GM18507 (cell line): ENCODE measurements around the gene POPDC3.
"Not testable (repeated sequence)": the region's sequence is repeated elsewhere in the genome, so short reads cannot be mapped to it uniquely, and the experiment has no call there.

ENCODE experiments used
- DNase-seq: peaks from one replicate; pipeline ENCODE4 v3.0.0; 2011; ENCODE audit warnings: low read depth; ENCODE audit not compliant: insufficient read length; ENCODE audit errors: extremely low spot score
- FAIRE-seq: peaks from 2 replicates; lab custom pipeline; 2011; peaks lifted over from hg19 to GRCh38; lab: Jason Lieb, UNC

POPDC3 gene

GRCh38 chr6:105200133-105200730 is 20.4 kb upstream of the POPDC3 start:
- no peak for FAIRE-seq

GRCh38 chr6:105199711-105200110 is 19.9 kb upstream of the POPDC3 start:
- FAIRE-seq (no peak), DNase-seq (no peak)

More at GRCh38 chr6:105200133-105200730, 20.4 kb upstream of the POPDC3 start:
- DNase-seq, result no peak

DNA sequence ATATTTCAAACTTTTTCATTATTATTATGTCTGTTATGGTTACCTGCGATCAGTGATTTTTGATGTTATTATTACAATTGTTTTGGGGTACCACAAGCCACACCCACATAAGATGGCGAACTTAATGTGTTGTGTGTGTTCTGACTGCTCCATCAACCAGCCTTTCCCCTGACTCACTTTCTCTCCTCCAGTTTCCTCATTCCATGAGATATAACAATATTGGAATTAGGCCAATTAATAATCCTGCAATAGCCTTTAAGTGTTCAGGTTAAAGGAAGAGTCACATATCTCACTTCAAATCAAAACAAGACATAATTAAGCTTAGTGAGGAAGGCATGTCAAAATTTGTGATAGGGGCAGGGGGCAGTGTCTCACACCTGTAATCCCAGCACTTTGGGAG is 16.3 kb upstream of the POPDC3 start:
- no peak for FAIRE-seq
- no peak for DNase-seq

- no peak for FAIRE-seq
Measured at GRCh38 chr6:105194591-105194990, 14.8 kb upstream of the POPDC3 start.

GRCh38 chr6:105194106-105194505 is 14.3 kb upstream of the POPDC3 start:
- DNase-seq (no peak), FAIRE-seq (no peak)

More at GRCh38 chr6:105194591-105194990, 14.8 kb upstream of the POPDC3 start:
- no peak for DNase-seq

GRCh38 chr6:105193647-105194046 is 13.8 kb upstream of the POPDC3 start:
- no peak for DNase-seq
- FAIRE-seq, result no peak

- no peak for FAIRE-seq
- DNase-seq, result no peak
Measured at GRCh38 chr6:105192707-105193465, 13.1 kb upstream of the POPDC3 start.

GRCh38 chr6:105191351-105191750 is 11.5 kb upstream of the POPDC3 start:
- FAIRE-seq (no peak), DNase-seq (no peak)

DNA sequence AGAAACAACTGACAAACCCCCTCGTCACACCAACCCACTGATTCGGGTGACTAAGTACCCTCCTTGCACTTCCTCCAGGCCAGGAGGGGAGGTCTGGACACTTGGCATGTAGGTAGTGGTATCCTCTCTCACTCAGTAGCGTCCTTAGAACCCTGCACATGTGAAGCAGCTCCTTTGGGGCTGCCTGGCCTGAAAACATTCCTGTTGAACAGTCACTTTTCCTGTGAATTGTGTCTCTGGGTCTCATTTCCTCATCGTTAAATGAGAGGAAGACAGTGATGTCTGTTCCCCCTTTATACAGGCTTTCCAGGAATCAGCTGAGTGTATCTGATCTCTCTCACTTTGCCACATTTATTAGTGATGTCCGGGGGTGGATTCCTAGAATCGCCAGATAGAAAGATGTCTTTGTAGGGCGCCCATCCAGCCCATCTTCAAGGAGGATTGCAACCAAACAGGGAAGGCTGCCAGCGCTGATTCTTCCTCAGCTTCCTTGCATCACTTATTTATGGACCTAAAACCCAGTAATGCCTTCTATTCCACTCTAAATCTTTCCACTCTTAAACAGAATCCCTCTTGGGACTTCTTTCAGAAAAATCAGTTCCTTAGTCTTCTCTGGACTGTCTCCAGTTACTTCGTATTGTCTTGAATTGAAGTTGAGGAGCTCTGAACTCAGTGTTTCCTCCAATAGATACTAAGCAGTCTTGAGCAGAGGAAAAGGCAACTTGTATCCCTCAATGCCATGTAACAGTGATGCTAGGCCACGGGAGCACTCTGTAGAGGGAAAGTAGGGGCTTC is 9.4 kb upstream of the POPDC3 start:
- FAIRE-seq (no peak), DNase-seq (no peak)

DNA sequence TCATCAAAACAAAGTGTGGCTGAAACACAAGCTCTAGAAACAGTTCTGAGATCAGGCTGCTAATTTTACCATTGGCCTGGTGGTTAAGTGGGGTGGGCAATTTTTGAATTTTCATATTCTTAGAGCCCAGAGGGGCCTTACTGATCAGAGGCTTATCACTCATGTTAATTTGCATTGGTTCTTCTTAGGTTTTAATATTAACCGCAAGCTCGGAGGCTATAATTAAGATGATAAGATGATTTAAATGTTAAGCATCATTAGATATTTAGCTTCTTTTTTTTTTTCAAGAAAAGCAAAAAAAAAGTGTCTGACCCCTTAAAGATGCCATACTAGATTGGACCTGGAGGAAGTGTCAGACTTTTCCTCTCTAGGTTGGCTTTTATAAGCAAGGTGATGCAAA is 8.4 kb upstream of the POPDC3 start:
- no peak for FAIRE-seq

GRCh38 chr6:105186576-105186975 is 6.8 kb upstream of the POPDC3 start:
- FAIRE-seq (no peak), DNase-seq (no peak)

More for the DNA sequence above, 8.4 kb upstream of the POPDC3 start:
- DNase-seq, result no peak

- DNase-seq (no peak), FAIRE-seq (no peak)
Measured at GRCh38 chr6:105184921-105185320, 5.1 kb upstream of the POPDC3 start.

DNA sequence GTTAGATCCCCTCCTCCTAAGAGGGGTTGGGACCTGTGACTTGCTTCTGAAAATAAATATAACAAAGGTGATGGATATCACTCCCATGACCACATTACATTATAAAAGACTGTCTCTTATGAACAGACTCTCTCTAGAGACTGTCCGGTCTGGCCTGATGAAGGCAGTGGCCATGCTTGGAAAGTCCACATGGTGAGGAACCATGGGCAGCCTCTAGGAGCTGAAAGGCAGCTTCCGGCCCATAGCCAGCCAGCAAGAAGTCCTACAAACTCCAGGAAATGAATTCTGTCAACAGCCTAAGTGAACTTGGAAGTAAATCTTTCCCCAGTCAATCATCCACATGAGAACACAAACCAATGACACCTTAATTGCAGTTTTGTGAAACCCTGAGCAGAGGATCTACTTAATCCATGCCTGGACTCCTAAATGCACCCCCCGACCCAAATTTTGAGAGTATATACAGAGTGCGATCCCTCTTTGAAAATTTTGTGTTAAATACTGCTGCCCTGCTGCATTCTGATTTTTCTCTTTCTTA is 2.2 kb upstream of the POPDC3 start:
- no peak for FAIRE-seq

GRCh38 chr6:105178636-105179035 is 1.2 kb downstream of the POPDC3 start:
- FAIRE-seq, result no peak
- DNase-seq, result no peak

More for the DNA sequence above, 2.2 kb upstream of the POPDC3 start:
- no peak for DNase-seq

GRCh38 chr6:105178110-105178509 is 1.7 kb downstream of the POPDC3 start:
- DNase-seq (no peak), FAIRE-seq (no peak)

GRCh38 chr6:105177556-105177955 is 2.3 kb downstream of the POPDC3 start:
- DNase-seq, result no peak
- no peak for FAIRE-seq

GRCh38 chr6:105174512-105174911 is 5.3 kb downstream of the POPDC3 start:
- no peak for FAIRE-seq

DNA sequence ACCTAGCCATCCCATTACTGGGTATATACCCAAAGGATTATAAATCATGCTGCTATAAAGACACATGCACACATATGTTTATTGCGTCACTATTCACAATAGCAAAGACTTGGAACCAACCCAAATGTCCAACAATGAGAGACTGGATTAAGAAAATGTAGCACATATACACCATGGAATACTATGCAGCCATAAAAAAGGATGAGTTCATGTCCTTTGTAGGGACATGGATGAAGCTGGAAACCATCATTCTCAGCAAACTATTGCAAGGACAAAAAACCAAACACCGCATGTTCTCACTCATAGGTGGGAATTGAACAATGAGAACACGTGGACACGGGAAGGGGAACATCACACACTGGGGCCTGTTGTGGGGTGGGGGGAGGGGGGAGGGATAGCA is 7.3 kb downstream of the POPDC3 start:
- not testable (repeated sequence) for FAIRE-seq, DNase-seq

More at GRCh38 chr6:105174512-105174911, 5.3 kb downstream of the POPDC3 start:
- no peak for DNase-seq

- no peak for FAIRE-seq
- no peak for DNase-seq
Measured at GRCh38 chr6:105170059-105170458, 9.8 kb downstream of the POPDC3 start.

- no peak for FAIRE-seq
- DNase-seq, result no peak
Measured at GRCh38 chr6:105167914-105168313, 11.9 kb downstream of the POPDC3 start.
